Osteoblast (primary cell): Measurements from ENCODE around the gene OR1A1. TPM values are rescaled to one million over a fixed set of nuclear protein-coding genes. Genes with fewer than 3 reads are reported as not detected.

Source experiments
- DNase-seq: peaks from one replicate; pipeline ENCODE4 v3.0.0; 2011; ENCODE audit warnings: low spot score, mixed read lengths; ENCODE audit not compliant: insufficient read length; ENCODE audit errors: missing footprints
- H2AFZ ChIP-seq: 2 replicates; pipeline ENCODE4 v1.6.0; 2011; ENCODE audit warnings: mild to moderate bottlenecking, low read length
- H3K27ac ChIP-seq: 2 replicates; pipeline ENCODE4 v1.5.1; 2011; ENCODE audit warnings: mild to moderate bottlenecking, low read depth, low read length, moderate library complexity
- H3K27me3 ChIP-seq: 2 replicates; pipeline ENCODE4 v1.6.0; 2012; ENCODE audit warnings: mild to moderate bottlenecking, control low read depth, inconsistent platforms, low read length, moderate library complexity; ENCODE audit not compliant: insufficient read depth
- H3K36me3 ChIP-seq: 2 replicates; pipeline ENCODE4 v1.5.1; 2011; ENCODE audit warnings: mild to moderate bottlenecking, low read length, control low read depth, moderate library complexity; ENCODE audit not compliant: insufficient read depth
- H3K4me1 ChIP-seq: 2 replicates; pipeline ENCODE4 v1.5.1; 2011; ENCODE audit warnings: mild to moderate bottlenecking, low read length, control low read depth, moderate library complexity; ENCODE audit not compliant: insufficient read depth
- H3K4me2 ChIP-seq: 2 replicates; pipeline ENCODE4 v1.6.0; 2011; ENCODE audit warnings: mild to moderate bottlenecking, low read length; ENCODE audit not compliant: insufficient read depth
- H3K4me3 ChIP-seq: fragments of 200-600 bp; sonication (generic); 3 replicates; pipeline ENCODE4 v1.5.1; 2012; ENCODE audit warnings: mild to moderate bottlenecking, low read length, inconsistent platforms; ENCODE audit not compliant: insufficient read depth
- H3K79me2 ChIP-seq: 2 replicates; pipeline ENCODE4 v1.6.0; 2012; ENCODE audit warnings: mild to moderate bottlenecking, low read length, control low read depth, inconsistent platforms; ENCODE audit not compliant: insufficient read depth
- H3K9me3 ChIP-seq: 2 replicates; pipeline ENCODE4 v1.5.1; 2011; ENCODE audit warnings: low read depth, low read length, control low read depth
- H4K20me1 ChIP-seq: 2 replicates; pipeline ENCODE4 v1.6.0; 2012; ENCODE audit warnings: mild to moderate bottlenecking, low read length, control low read depth; ENCODE audit not compliant: insufficient read depth
- CTCF ChIP-seq: IDR thresholded peaks from 2 replicates; pipeline ENCODE4 v1.5.1; 2011; ENCODE audit warnings: mild to moderate bottlenecking, low read depth, low read length, moderate library complexity; ENCODE audit errors: extremely low read depth
- total RNA-seq: library from RNA; depleted of rRNA; stranded (reverse); fragments of >200 nt; gene quantifications from 2 replicates; pipeline ENCODE4 v1.2.3, GENCODE V29; 2012

The OR1A1 gene
- not detected in 2 replicates for total RNA-seq

GRCh38 chr17:3207367-3207766, at the start of gene OR1A1:
Gene OR1A1 (plus strand): TSS chr17:3207667. CDS start chr17:3215621, 7,954 bp downstream.
- no peak within 1 kb of the TSS for H3K4me2 ChIP-seq
- no peaks in the 10 kb centered on the region for H3K9me3 ChIP-seq
- H3K36me3 ChIP-seq: no peaks in the 10 kb centered on the region
- H3K79me2 ChIP-seq: no peaks in the 10 kb centered on the region
- H3K27me3 ChIP-seq: no peaks in the 10 kb centered on the region
- no peak within 1 kb of the TSS for H3K4me3 ChIP-seq
- H2AFZ ChIP-seq: no peak within 1 kb of the TSS
- no peak for DNase-seq
- H3K27ac ChIP-seq: no peak within 1 kb of the TSS
- no peaks in the 10 kb centered on the region for H4K20me1 ChIP-seq
- no peaks in the 10 kb centered on the region for H3K4me1 ChIP-seq
- no peak for TF ChIP-seq CTCF

- DNase-seq: no peak
- H3K4me3 ChIP-seq: no peak overlapping the region
- H3K9me3 ChIP-seq: no peaks in the 10 kb centered on the region
- H3K4me2 ChIP-seq: no peak overlapping the region
- no peak overlapping the region for H2AFZ ChIP-seq
- TF ChIP-seq CTCF: no peak
- no peaks in the 10 kb centered on the region for H3K36me3 ChIP-seq
- H4K20me1 ChIP-seq: no peaks in the 10 kb centered on the region
- H3K27me3 ChIP-seq: no peaks in the 10 kb centered on the region
- no peaks in the 10 kb centered on the region for H3K4me1 ChIP-seq
- no peak overlapping the region for H3K27ac ChIP-seq
- no peaks in the 10 kb centered on the region for H3K79me2 ChIP-seq
Observed at GRCh38 chr17:3167574-3167973, 39.9 kb upstream of the OR1A1 start.

- Histone ChIP-seq H3K36me3 (no peaks in the 10 kb centered on the region), H2AFZ (no peak overlapping the region), H4K20me1 (no peaks in the 10 kb centered on the region), H3K27ac (no peak overlapping the region), H3K9me3 (no peaks in the 10 kb centered on the region), H3K79me2 (no peaks in the 10 kb centered on the region), H3K27me3 (no peaks in the 10 kb centered on the region), H3K4me3 (no peak overlapping the region), H3K4me2 (no peak overlapping the region), H3K4me1 (no peaks in the 10 kb centered on the region)
- no peak for TF ChIP-seq CTCF
- no peak for DNase-seq
Observed at GRCh38 chr17:3189961-3190360, 17.5 kb upstream of the OR1A1 start.

GRCh38 chr17:3197219-3197618, 10.2 kb upstream of the OR1A1 start, which contains the start of gene OR1A2:
Gene OR1A2 (plus strand): TSS chr17:3197519. CDS start chr17:3197519, 0 bp downstream.
- Histone ChIP-seq H3K27me3 (no peaks in the 10 kb centered on the region), H3K4me1 (no peaks in the 10 kb centered on the region), H3K9me3 (peaks cover 2% of the 10 kb centered on the region), H4K20me1 (no peaks in the 10 kb centered on the region), H3K27ac (no peak within 1 kb of the TSS), H2AFZ (no peak within 1 kb of the TSS), H3K4me3 (no peak within 1 kb of the TSS), H3K36me3 (no peaks in the 10 kb centered on the region), H3K79me2 (no peaks in the 10 kb centered on the region), H3K4me2 (no peak within 1 kb of the TSS)
- TF ChIP-seq CTCF: no peak
- DNase-seq: no peak
